Progenitor cell of endocrine pancreas (in vitro differentiated cells): ENCODE measurements around the gene UBE3D. TPM values are rescaled to one million over a fixed set of nuclear protein-coding genes. Genes with fewer than 3 reads are reported as not detected.

ENCODE experiments used
- DNase-seq: peaks from one replicate; pipeline ENCODE4 v3.0.0; 2021; ENCODE audit warnings: low spot score; ENCODE audit not compliant: unreplicated experiment
- H3K27ac Mint-ChIP-seq: 2 replicates; pipeline ENCODE4 v1.8.0; 2021; ENCODE audit warnings: mild to moderate bottlenecking, moderate library complexity, mixed read lengths
- H3K27me3 Mint-ChIP-seq: 2 replicates; pipeline ENCODE4 v1.8.0; 2021; ENCODE audit warnings: mixed read lengths
- H3K36me3 Mint-ChIP-seq: 2 replicates; pipeline ENCODE4 v1.8.0; 2022; ENCODE audit warnings: mixed read lengths; ENCODE audit not compliant: insufficient read depth
- H3K4me1 Mint-ChIP-seq: 2 replicates; pipeline ENCODE4 v1.8.0; 2021; ENCODE audit warnings: low read depth, mixed read lengths
- H3K4me3 Mint-ChIP-seq: 2 replicates; pipeline ENCODE4 v1.8.0; 2021; ENCODE audit warnings: low read depth, mild to moderate bottlenecking, moderate library complexity, mixed read lengths
- H3K9me3 Mint-ChIP-seq: 2 replicates; pipeline ENCODE4 v1.8.0; 2021; ENCODE audit warnings: low read depth, mixed read lengths
- total RNA-seq: library from RNA; stranded (reverse); gene quantifications from 2 replicates; pipeline ENCODE4 v1.2.1, GENCODE V29; 2021
- TF ChIP-seq, protein P1 (sequence below): fragments of 200-600 bp; sonication (generic); IDR thresholded peaks from one replicate; pipeline ENCODE4 v1.5.0; 2021; ENCODE audit warnings: antibody characterized with exemption, mild to moderate bottlenecking; ENCODE audit not compliant: unreplicated experiment

UBE3D gene
- total RNA-seq, 1 donor from 2014 or later, result 15.5 TPM

DNA sequence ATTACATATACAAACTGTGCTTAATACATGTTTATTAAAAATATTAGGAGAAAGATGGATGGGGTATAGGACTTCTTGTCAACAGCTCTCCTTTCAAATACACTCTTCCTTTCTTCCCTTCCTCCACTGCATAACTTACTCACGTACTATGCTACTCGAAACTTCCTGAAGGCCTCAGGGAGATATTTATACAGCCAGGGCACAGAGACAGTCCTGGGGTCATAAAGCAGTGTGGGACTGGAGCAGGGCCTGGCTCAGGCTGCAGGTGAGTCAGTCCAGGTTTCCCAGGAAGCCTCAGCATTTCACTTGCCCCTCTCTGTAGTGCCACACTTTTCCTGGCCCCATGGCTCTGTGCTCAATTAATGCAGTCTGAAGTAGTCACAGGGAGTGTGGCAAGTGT lies 157.0 kb downstream of the UBE3D start:
- H3K27me3 Mint-ChIP-seq, result no peaks in the 10 kb centered on the region
- H3K4me1 Mint-ChIP-seq, result peaks cover 27% of the 10 kb centered on the region
- H3K9me3 Mint-ChIP-seq, result no peaks in the 10 kb centered on the region
- no peak for DNase-seq
- no peak overlapping the region for H3K4me3 Mint-ChIP-seq
- TF ChIP-seq, protein P1, sequence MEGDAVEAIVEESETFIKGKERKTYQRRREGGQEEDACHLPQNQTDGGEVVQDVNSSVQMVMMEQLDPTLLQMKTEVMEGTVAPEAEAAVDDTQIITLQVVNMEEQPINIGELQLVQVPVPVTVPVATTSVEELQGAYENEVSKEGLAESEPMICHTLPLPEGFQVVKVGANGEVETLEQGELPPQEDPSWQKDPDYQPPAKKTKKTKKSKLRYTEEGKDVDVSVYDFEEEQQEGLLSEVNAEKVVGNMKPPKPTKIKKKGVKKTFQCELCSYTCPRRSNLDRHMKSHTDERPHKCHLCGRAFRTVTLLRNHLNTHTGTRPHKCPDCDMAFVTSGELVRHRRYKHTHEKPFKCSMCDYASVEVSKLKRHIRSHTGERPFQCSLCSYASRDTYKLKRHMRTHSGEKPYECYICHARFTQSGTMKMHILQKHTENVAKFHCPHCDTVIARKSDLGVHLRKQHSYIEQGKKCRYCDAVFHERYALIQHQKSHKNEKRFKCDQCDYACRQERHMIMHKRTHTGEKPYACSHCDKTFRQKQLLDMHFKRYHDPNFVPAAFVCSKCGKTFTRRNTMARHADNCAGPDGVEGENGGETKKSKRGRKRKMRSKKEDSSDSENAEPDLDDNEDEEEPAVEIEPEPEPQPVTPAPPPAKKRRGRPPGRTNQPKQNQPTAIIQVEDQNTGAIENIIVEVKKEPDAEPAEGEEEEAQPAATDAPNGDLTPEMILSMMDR, result no peak
- H3K27ac Mint-ChIP-seq, result no peak overlapping the region
- no peaks in the 10 kb centered on the region for H3K36me3 Mint-ChIP-seq

GRCh38 chr6:82906951-82907350 lies 158.7 kb downstream of the UBE3D start:
- DNase-seq, result no peak
- Mint-ChIP-seq H3K4me1 (peaks cover 23% of the 10 kb centered on the region), H3K9me3 (no peaks in the 10 kb centered on the region), H3K27ac (no peak overlapping the region), H3K36me3 (no peaks in the 10 kb centered on the region), H3K4me3 (no peak overlapping the region), H3K27me3 (no peaks in the 10 kb centered on the region)
- TF ChIP-seq, protein P1, result no peak

DNA sequence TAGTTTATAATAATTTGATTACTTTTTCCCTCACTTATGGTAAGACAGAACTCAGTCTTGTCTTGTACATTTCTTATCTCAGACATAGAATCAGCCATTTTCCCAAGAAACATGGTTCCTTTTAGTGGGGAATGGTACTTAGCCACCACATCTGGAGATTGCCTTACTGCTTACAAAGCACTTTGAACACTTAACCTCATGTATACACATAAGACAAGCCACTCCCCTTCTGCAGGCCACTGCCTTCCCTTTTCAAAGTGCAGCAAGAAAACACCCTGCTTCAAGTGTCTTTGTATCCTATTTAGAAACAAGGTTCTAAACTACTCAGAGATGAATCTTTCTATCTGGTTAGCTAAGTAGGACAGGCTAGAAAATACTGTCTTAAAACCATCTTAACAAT lies 159.2 kb downstream of the UBE3D start:
- Mint-ChIP-seq H3K36me3 (no peaks in the 10 kb centered on the region), H3K27ac (no peak overlapping the region), H3K27me3 (no peaks in the 10 kb centered on the region), H3K4me3 (no peak overlapping the region), H3K4me1 (peaks cover 20% of the 10 kb centered on the region), H3K9me3 (no peaks in the 10 kb centered on the region)
- TF ChIP-seq, protein P1, result no peak
- no peak for DNase-seq

DNA sequence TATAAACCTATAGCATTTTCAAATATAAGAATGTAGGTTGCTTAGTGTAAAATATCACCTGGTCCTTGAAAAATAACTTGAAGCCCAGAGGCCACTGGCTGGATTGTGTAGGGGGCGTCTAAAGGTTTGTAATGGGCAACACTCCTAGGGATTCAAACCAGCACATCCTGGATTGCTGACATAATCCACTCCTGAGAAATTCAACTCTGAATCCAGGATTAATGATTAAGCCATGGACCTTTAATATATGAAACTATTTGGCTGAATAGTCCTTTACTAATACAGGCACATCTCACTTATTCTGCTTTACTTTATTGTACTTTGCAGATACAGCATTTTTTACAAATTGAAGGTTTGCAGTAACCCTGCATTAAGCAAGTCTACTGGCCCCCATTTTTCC lies 160.8 kb downstream of the UBE3D start:
- Mint-ChIP-seq H3K9me3 (no peaks in the 10 kb centered on the region), H3K4me3 (no peak overlapping the region), H3K27ac (no peak overlapping the region), H3K27me3 (no peaks in the 10 kb centered on the region), H3K4me1 (peaks cover 7% of the 10 kb centered on the region), H3K36me3 (no peaks in the 10 kb centered on the region)
- TF ChIP-seq, protein P1, result no peak
- DNase-seq, result no peak

DNA sequence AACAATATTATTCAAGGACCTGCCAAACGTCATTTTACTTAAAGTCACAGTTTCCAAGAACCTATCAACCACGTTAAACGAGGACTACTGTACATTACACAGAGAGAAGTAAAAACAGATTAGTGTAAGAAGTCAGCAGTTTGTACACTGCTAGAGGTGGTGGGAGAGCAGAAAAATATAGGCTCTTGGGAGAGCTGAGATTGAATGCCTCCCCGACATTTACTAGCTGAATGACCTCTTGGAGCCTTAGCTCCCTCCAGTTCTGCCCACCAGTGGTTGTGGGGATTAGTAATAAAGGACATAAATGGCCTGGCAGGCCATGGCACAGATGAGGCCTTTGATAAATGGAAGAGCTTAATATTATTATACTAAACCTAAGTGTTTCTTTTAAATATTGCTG lies 161.4 kb downstream of the UBE3D start:
- Mint-ChIP-seq H3K4me3 (no peak overlapping the region), H3K36me3 (no peaks in the 10 kb centered on the region), H3K27me3 (no peaks in the 10 kb centered on the region), H3K27ac (no peak overlapping the region), H3K4me1 (peaks cover 3% of the 10 kb centered on the region), H3K9me3 (no peaks in the 10 kb centered on the region)
- DNase-seq, result no peak
- TF ChIP-seq, protein P1, result no peak
